SK-N-SH (cell line): ENCODE measurements around the gene KRT81.

Experiments
- CHD2 ChIP-seq: fragments of 150-350 bp; IDR thresholded peaks from 2 replicates; pipeline ENCODE4 v1.6.1; 2018; ENCODE audit warnings: low read length; ENCODE audit not compliant: partially characterized antibody
- GATA2 ChIP-seq: sonication (generic); formaldehyde crosslinking; IDR thresholded peaks from 2 replicates; pipeline ENCODE4 v1.5.0; 2020; ENCODE audit warnings: mild to moderate bottlenecking, missing genetic modification reagents
- NRF1 ChIP-seq: IDR thresholded peaks from 2 replicates; pipeline ENCODE4 v1.6.1; 2012; ENCODE audit warnings: low read depth, mild to moderate bottlenecking, low read length
- POLR2AphosphoS5 ChIP-seq: IDR thresholded peaks from 2 replicates; pipeline ENCODE4 v1.6.1; 2012; ENCODE audit warnings: low read depth, low read length
- RAD21 ChIP-seq: IDR thresholded peaks from 2 replicates; pipeline ENCODE4 v1.6.1; 2012; ENCODE audit warnings: mild to moderate bottlenecking, low read length
- RXRA ChIP-seq: IDR thresholded peaks from 2 replicates; pipeline ENCODE4 v1.4.0; 2012; ENCODE audit warnings: low read depth, mild to moderate bottlenecking, borderline replicate concordance
- TEAD4 ChIP-seq: IDR thresholded peaks from 2 replicates; pipeline ENCODE4 v1.4.0; 2012; ENCODE audit warnings: mild to moderate bottlenecking, borderline replicate concordance; ENCODE audit not compliant: insufficient read depth
- TF ChIP-seq, protein P1 (sequence below): fragments of 200-600 bp; sonication (generic); IDR thresholded peaks from 2 replicates; pipeline ENCODE4 v1.6.1; 2017; ENCODE audit warnings: antibody characterized with exemption, mild to moderate bottlenecking, moderate library complexity

DNA sequence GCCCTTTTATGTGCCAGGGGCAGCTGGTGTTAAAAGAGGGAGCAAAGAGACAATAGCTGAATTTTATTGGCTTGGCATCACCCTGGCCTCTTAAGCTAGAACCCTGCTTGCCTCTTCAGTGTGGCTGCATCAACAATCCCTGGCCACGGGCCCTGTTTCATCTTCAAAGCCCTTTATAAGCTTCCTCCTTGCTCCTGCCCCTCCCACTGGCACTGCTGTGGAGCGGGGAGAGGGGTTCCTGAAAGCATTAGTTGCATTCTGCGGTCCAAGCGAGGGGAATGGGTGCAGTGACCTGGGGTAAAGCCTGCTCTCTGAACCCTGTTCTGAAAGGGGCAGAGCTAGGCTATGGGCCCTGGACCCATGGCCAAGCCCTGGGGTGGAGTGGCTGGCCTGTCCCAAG is 30.1 kb upstream of the KRT81 start:
- TF ChIP-seq, protein P1, sequence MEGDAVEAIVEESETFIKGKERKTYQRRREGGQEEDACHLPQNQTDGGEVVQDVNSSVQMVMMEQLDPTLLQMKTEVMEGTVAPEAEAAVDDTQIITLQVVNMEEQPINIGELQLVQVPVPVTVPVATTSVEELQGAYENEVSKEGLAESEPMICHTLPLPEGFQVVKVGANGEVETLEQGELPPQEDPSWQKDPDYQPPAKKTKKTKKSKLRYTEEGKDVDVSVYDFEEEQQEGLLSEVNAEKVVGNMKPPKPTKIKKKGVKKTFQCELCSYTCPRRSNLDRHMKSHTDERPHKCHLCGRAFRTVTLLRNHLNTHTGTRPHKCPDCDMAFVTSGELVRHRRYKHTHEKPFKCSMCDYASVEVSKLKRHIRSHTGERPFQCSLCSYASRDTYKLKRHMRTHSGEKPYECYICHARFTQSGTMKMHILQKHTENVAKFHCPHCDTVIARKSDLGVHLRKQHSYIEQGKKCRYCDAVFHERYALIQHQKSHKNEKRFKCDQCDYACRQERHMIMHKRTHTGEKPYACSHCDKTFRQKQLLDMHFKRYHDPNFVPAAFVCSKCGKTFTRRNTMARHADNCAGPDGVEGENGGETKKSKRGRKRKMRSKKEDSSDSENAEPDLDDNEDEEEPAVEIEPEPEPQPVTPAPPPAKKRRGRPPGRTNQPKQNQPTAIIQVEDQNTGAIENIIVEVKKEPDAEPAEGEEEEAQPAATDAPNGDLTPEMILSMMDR = no peak
- no peak for TF ChIP-seq RXRA
- TF ChIP-seq TEAD4 = no peak
- no peak for TF ChIP-seq CHD2
- TF ChIP-seq GATA2 (CRISPR knock-in tag) = no peak
- no peak for TF ChIP-seq RAD21
- TF ChIP-seq POLR2AphosphoS5 = no peak
- TF ChIP-seq NRF1 = no peak
